ENCODE data around the gene ARL4A. TPM values are rescaled to one million over a fixed set of nuclear protein-coding genes. Genes with fewer than 3 reads are reported as not detected.
A peak's percentile ranks its signal among the peaks of the same experiment; 100 is the strongest.
"Not testable (repeated sequence)": the region's sequence is repeated elsewhere in the genome, so short reads cannot be mapped to it uniquely, and the experiment has no call there.

ARL4A gene
- polyA plus RNA-seq, 1 donor (not counting 4 experiments of a cell fraction or from before 2014, with no cell fraction given), result 17.1 TPM

GRCh38 chr7:12686234-12686890 is 1.1 kb upstream of the ARL4A start:
- peak; percentile 62 for FAIRE-seq
- H3K4me2 ChIP-seq (ENCODE audit: control insufficient read depth, extremely low read depth, insufficient read depth, low read depth, low read length), result peak overlapping the region; percentile 57
- H3K4me3 ChIP-seq (ENCODE audit: control insufficient read depth in 2 of 3, extremely low read depth in 1 of 3, insufficient read depth in 2 of 3, low read depth in 1 of 3, low read length in 3 of 3), result peak overlapping the region; percentile 69 to 97 (median 91)
- H3K79me2 ChIP-seq (ENCODE audit: control insufficient read depth, insufficient read depth, low read length), result peaks cover 31% of the 10 kb centered on the region
- H3K9me3 ChIP-seq (ENCODE audit: control insufficient read depth, low read depth, low read length), result no peaks in the 10 kb centered on the region
- H3K27ac ChIP-seq (ENCODE audit: control insufficient read depth, insufficient read depth, low read length), result peak overlapping the region; percentile 74
- peak overlapping the region; percentile 61 for H2AFZ ChIP-seq (ENCODE audit: control insufficient read depth, low read length)
- H3K36me3 ChIP-seq (ENCODE audit: control insufficient read depth in 2 of 2, extremely low read depth in 1 of 2, insufficient read depth in 2 of 2, low read length in 2 of 2), result no peaks in the 10 kb centered on the region
- H3K27me3 ChIP-seq (ENCODE audit: control insufficient read depth, extremely low read depth, insufficient read depth, low read length), result no peaks in the 10 kb centered on the region
- peak; percentile 56 for DNase-seq (ENCODE audit: low read depth, low spot score)
- H4K20me1 ChIP-seq (ENCODE audit: control insufficient read depth, extremely low read depth, insufficient read depth, low read length), result no peaks in the 10 kb centered on the region
- TF ChIP-seq, protein P1, sequence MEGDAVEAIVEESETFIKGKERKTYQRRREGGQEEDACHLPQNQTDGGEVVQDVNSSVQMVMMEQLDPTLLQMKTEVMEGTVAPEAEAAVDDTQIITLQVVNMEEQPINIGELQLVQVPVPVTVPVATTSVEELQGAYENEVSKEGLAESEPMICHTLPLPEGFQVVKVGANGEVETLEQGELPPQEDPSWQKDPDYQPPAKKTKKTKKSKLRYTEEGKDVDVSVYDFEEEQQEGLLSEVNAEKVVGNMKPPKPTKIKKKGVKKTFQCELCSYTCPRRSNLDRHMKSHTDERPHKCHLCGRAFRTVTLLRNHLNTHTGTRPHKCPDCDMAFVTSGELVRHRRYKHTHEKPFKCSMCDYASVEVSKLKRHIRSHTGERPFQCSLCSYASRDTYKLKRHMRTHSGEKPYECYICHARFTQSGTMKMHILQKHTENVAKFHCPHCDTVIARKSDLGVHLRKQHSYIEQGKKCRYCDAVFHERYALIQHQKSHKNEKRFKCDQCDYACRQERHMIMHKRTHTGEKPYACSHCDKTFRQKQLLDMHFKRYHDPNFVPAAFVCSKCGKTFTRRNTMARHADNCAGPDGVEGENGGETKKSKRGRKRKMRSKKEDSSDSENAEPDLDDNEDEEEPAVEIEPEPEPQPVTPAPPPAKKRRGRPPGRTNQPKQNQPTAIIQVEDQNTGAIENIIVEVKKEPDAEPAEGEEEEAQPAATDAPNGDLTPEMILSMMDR (optimal IDR thresholded peaks at IDR 0.05 in 1 of 3, IDR thresholded peaks at IDR 0.05 in 1 of 3, conservative IDR thresholded peaks at IDR 0.05 in 1 of 3; ENCODE audit: extremely low read depth in 1 of 3, insufficient read depth in 2 of 3, low read length in 3 of 3), result peak; percentile 74 to 86 (median 83)
- no peak for TF ChIP-seq EZH2 (IDR thresholded peaks at IDR 0.05; ENCODE audit: low read length)
- H3K4me1 ChIP-seq (ENCODE audit: control insufficient read depth, extremely low read depth, insufficient read depth, low read length), result peaks cover 8% of the 10 kb centered on the region
- no peaks in the 10 kb centered on the region for H3K9me1 ChIP-seq (ENCODE audit: control insufficient read depth, extremely low read depth, insufficient read depth, low read length)
- H3K9ac ChIP-seq (ENCODE audit: control insufficient read depth, extremely low read depth, insufficient read depth, low read length), result peak overlapping the region; percentile 87
- dilution Hi-C loops (cut with MboI; ENCODE audit: extremely low pct_ligation_motif_present, low sequenced_read_pairs), result loop anchor here (25.0 kb wide), 1 partner anchor 576 kb away; no protein-coding TSS in a partner anchor

GRCh38 chr7:12687718-12688171 is 312 bp downstream of the ARL4A start:
- Histone ChIP-seq H2AFZ (ENCODE audit: control insufficient read depth, low read length) (peak overlapping the region; percentile 75), H3K27me3 (ENCODE audit: control insufficient read depth, extremely low read depth, insufficient read depth, low read length) (no peaks in the 10 kb centered on the region), H3K79me2 (ENCODE audit: control insufficient read depth, insufficient read depth, low read length) (peaks cover 37% of the 10 kb centered on the region), H3K4me2 (ENCODE audit: control insufficient read depth, extremely low read depth, insufficient read depth, low read depth, low read length) (peak overlapping the region; percentile 80), H3K4me3 (ENCODE audit: control insufficient read depth in 2 of 3, extremely low read depth in 1 of 3, insufficient read depth in 2 of 3, low read depth in 1 of 3, low read length in 3 of 3) (peak overlapping the region; percentile 69 to 97 (median 91)), H3K9me3 (ENCODE audit: control insufficient read depth, low read depth, low read length) (no peaks in the 10 kb centered on the region), H3K9me1 (ENCODE audit: control insufficient read depth, extremely low read depth, insufficient read depth, low read length) (no peaks in the 10 kb centered on the region), H3K4me1 (ENCODE audit: control insufficient read depth, extremely low read depth, insufficient read depth, low read length) (peaks cover 8% of the 10 kb centered on the region), H3K9ac (ENCODE audit: control insufficient read depth, extremely low read depth, insufficient read depth, low read length) (peak overlapping the region; percentile 81), H4K20me1 (ENCODE audit: control insufficient read depth, extremely low read depth, insufficient read depth, low read length) (no peaks in the 10 kb centered on the region), H3K36me3 (ENCODE audit: control insufficient read depth in 2 of 2, extremely low read depth in 1 of 2, insufficient read depth in 2 of 2, low read length in 2 of 2) (no peaks in the 10 kb centered on the region), H3K27ac (ENCODE audit: control insufficient read depth, insufficient read depth, low read length) (peak overlapping the region; percentile 75)
- FAIRE-seq (no peak), DNase-seq (ENCODE audit: low read depth, low spot score) (no peak)
- no peak for TF ChIP-seq EZH2 (IDR thresholded peaks at IDR 0.05; ENCODE audit: low read length)
- TF ChIP-seq, protein P1 (optimal IDR thresholded peaks at IDR 0.05 in 1 of 3, IDR thresholded peaks at IDR 0.05 in 1 of 3, conservative IDR thresholded peaks at IDR 0.05 in 1 of 3; ENCODE audit: extremely low read depth in 1 of 3, insufficient read depth in 2 of 3, low read length in 3 of 3), result no peak
- dilution Hi-C loops (cut with MboI; ENCODE audit: extremely low pct_ligation_motif_present, low sequenced_read_pairs), result loop anchor here (25.0 kb wide), 1 partner anchor 575 kb away; no protein-coding TSS in a partner anchor

DNA sequence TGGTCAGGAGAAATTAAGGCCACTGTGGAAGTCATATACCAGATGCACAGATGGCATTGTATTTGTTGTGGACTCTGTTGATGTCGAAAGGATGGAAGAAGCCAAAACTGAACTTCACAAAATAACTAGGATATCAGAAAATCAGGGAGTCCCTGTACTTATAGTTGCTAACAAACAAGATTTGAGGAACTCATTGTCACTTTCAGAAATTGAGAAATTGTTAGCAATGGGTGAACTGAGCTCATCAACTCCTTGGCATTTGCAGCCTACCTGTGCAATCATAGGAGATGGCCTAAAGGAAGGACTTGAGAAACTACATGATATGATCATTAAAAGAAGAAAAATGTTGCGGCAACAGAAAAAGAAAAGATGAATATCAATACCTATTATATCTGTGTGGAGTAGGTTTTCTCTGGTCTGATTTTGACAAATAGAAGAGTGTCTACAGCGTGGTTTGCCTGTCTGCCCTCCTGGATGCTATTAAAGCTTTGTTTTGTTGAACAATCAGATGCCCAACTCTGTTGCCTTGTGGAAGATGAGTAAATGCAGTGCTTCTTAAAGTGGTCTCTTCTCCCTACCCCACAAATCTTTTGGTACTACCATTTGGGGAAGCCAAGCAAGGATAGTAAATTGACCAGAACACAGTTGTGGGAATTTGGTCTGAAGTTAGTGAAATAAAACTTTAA is 1.2 kb downstream of the ARL4A start:
- Histone ChIP-seq H3K4me2 (ENCODE audit: control insufficient read depth, extremely low read depth, insufficient read depth, low read depth, low read length) (peak overlapping the region; percentile 82), H3K79me2 (ENCODE audit: control insufficient read depth, insufficient read depth, low read length) (peaks cover 40% of the 10 kb centered on the region), H3K4me3 (ENCODE audit: control insufficient read depth in 2 of 3, extremely low read depth in 1 of 3, insufficient read depth in 2 of 3, low read depth in 1 of 3, low read length in 3 of 3) (peak overlapping the region; percentile 56 to 91 (median 77)), H3K9ac (ENCODE audit: control insufficient read depth, extremely low read depth, insufficient read depth, low read length) (peak overlapping the region; percentile 40)
- H3K4me1 ChIP-seq (ENCODE audit: control insufficient read depth, extremely low read depth, insufficient read depth, low read length); H4K20me1 ChIP-seq (ENCODE audit: control insufficient read depth, extremely low read depth, insufficient read depth, low read length); H2AFZ ChIP-seq (ENCODE audit: control insufficient read depth, low read length); H3K9me1 ChIP-seq (ENCODE audit: control insufficient read depth, extremely low read depth, insufficient read depth, low read length); H3K36me3 ChIP-seq (ENCODE audit: control insufficient read depth in 2 of 2, extremely low read depth in 1 of 2, insufficient read depth in 2 of 2, low read length in 2 of 2); DNase-seq (ENCODE audit: low read depth, low spot score); H3K27ac ChIP-seq (ENCODE audit: control insufficient read depth, insufficient read depth, low read length); H3K9me3 ChIP-seq (ENCODE audit: control insufficient read depth, low read depth, low read length); H3K27me3 ChIP-seq (ENCODE audit: control insufficient read depth, extremely low read depth, insufficient read depth, low read length): not testable (repeated sequence)
- dilution Hi-C loops (cut with MboI; ENCODE audit: extremely low pct_ligation_motif_present, low sequenced_read_pairs), result loop anchor here (25.0 kb wide), 1 partner anchor 574 kb away; no protein-coding TSS in a partner anchor
- FAIRE-seq, result peak; percentile 9

Measured in keratinocyte (primary cell).